CD4-positive, alpha-beta T cell (primary cell): ENCODE measurements around the gene SNX11. TPM values are rescaled to one million over a fixed set of nuclear protein-coding genes. Genes with fewer than 3 reads are reported as not detected.

Experiments used
- ATAC-seq: fragments of 200-7000 bp; cut with Tn5 transposase; one replicate; pipeline ENCODE4 v1.10.0; 2022; ENCODE audit warnings: mild to moderate bottlenecking; ENCODE audit not compliant: poor library complexity
- CTCF ChIA-PET: fragments of 350-600 bp; sonication (Branson Sonifier 250); formaldehyde crosslinking; loops from one replicate; lab custom pipeline; 2021; ENCODE audit warnings: antibody characterized with exemption, inconsistent platforms; lab: Charles Lee
- POLR2A ChIA-PET: fragments of 350-600 bp; sonication (Branson Sonifier 250); formaldehyde crosslinking; loops from one replicate; lab custom pipeline; 2021; ENCODE audit warnings: antibody characterized with exemption, inconsistent platforms; lab: Charles Lee
- DNase-seq, 14 experiments: peaks; one replicate each; pipeline ENCODE4 v3.0.0-alpha.2; 2013 to 2020; ENCODE audit warnings: mixed read lengths in 2 of 14
- H3K27ac ChIP-seq, 2 donors: one replicate each; pipeline versions ENCODE4 v1.5.1 to v1.7.0; 2013; ENCODE audit warnings: low read length in 2 of 2, low read depth in 1 of 2, mild to moderate bottlenecking in 1 of 2
- H3K27me3 ChIP-seq, 2 experiments: 1 replicate in 1 of 2; 2 replicates in 1 of 2; pipeline versions ENCODE4 v1.6.1 to v1.7.0; 2013; ENCODE audit warnings: low read length in 2 of 2, control low read depth in 1 of 2, mild to moderate bottlenecking in 1 of 2, moderate library complexity in 1 of 2; ENCODE audit not compliant: insufficient read depth in 2 of 2, control insufficient read depth in 1 of 2
- H3K36me3 ChIP-seq: one replicate; pipeline ENCODE4 v1.6.1; 2013; ENCODE audit warnings: low read length, control low read depth; ENCODE audit not compliant: insufficient read depth
- H3K4me1 ChIP-seq: one replicate; pipeline ENCODE4 v1.6.1; 2013; ENCODE audit warnings: low read length, control low read depth; ENCODE audit not compliant: insufficient read depth
- H3K4me3 ChIP-seq: one replicate; pipeline ENCODE4 v1.5.1; 2013; ENCODE audit warnings: mild to moderate bottlenecking, low read length, moderate library complexity
- H3K9me3 ChIP-seq, 2 experiments: 1 replicate in 1 of 2; 2 replicates in 1 of 2; pipeline versions ENCODE4 v1.6.1 to v1.7.0; 2013; ENCODE audit warnings: low read length in 2 of 2, mild to moderate bottlenecking in 2 of 2, control low read depth in 1 of 2, moderate library complexity in 1 of 2; ENCODE audit not compliant: control insufficient read depth in 1 of 2, insufficient read depth in 1 of 2
- H3K27ac Mint-ChIP-seq: one replicate; pipeline ENCODE4 v1.8.0; 2020; ENCODE audit warnings: mixed read lengths
- H3K27me3 Mint-ChIP-seq: one replicate; pipeline ENCODE4 v1.8.0; 2021; ENCODE audit warnings: mixed read lengths
- H3K36me3 Mint-ChIP-seq: one replicate; pipeline ENCODE4 v1.8.0; 2021; ENCODE audit warnings: low read depth, mixed read lengths
- H3K4me1 Mint-ChIP-seq: one replicate; pipeline ENCODE4 v1.8.0; 2021; ENCODE audit warnings: low read depth, mixed read lengths
- H3K4me3 Mint-ChIP-seq: one replicate; pipeline ENCODE4 v1.8.0; 2020; ENCODE audit warnings: mild to moderate bottlenecking, mixed read lengths
- H3K9me3 Mint-ChIP-seq: one replicate; pipeline ENCODE4 v1.8.0; 2020; ENCODE audit warnings: mixed read lengths
- intact Hi-C, 2 experiments: fragments of 100-400 bp; cut with DNase I in 1 of 2; cut with micrococcal nuclease in 1 of 2; formaldehyde crosslinking; loops; one replicate each; pipeline versions ENCODE4 v1.15.1 to v1.9.0; 2023 to 2025; cut with DNase I, micrococcal nuclease
- total RNA-seq, 174 experiments: library from RNA in 2 of 174; stranded (reverse) in 2 of 174; gene quantifications; one replicate each; pipeline ENCODE4 v1.2.3 and lab custom pipeline; 2021 to 2026
- TF ChIP-seq, protein P1 (sequence below): fragments of 200-600 bp; IDR thresholded peaks from one replicate; pipeline ENCODE4 v1.8.0; 2022; ENCODE audit warnings: antibody characterized with exemption, mild to moderate bottlenecking

Gene SNX11
- total RNA-seq, 2 experiments from 2014 or later, result 6.8 to 8.7 TPM

GRCh38 chr17:48123111-48123510 lies 15.5 kb downstream of the SNX11 start:
- DNase-seq, result no peak
- Histone ChIP-seq H3K27ac (no peak overlapping the region), H3K27me3 (no peaks in the 10 kb centered on the region), H3K36me3 (peaks cover 46% of the 10 kb centered on the region), H3K9me3 (no peaks in the 10 kb centered on the region), H3K4me1 (no peaks in the 10 kb centered on the region), H3K4me3 (no peak overlapping the region)
- peaks cover 52% of the 10 kb centered on the region for H3K36me3 Mint-ChIP-seq
- no peak overlapping the region for H3K4me3 Mint-ChIP-seq
- intact Hi-C loops, result no loop called here
- TF ChIP-seq, protein P1, sequence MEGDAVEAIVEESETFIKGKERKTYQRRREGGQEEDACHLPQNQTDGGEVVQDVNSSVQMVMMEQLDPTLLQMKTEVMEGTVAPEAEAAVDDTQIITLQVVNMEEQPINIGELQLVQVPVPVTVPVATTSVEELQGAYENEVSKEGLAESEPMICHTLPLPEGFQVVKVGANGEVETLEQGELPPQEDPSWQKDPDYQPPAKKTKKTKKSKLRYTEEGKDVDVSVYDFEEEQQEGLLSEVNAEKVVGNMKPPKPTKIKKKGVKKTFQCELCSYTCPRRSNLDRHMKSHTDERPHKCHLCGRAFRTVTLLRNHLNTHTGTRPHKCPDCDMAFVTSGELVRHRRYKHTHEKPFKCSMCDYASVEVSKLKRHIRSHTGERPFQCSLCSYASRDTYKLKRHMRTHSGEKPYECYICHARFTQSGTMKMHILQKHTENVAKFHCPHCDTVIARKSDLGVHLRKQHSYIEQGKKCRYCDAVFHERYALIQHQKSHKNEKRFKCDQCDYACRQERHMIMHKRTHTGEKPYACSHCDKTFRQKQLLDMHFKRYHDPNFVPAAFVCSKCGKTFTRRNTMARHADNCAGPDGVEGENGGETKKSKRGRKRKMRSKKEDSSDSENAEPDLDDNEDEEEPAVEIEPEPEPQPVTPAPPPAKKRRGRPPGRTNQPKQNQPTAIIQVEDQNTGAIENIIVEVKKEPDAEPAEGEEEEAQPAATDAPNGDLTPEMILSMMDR, result no peak
- CTCF ChIA-PET, result no interaction called here
- POLR2A ChIA-PET, result interaction anchor here (1.0 to 1.9 kb wide), 3 partner anchors 10 to 22 kb away, joined by 3 to 12 read pairs (median 3); partner anchors contain the start of gene SNX11
- H3K27ac Mint-ChIP-seq, result no peak overlapping the region
- H3K9me3 Mint-ChIP-seq, result no peaks in the 10 kb centered on the region
- no peak for ATAC-seq
- H3K4me1 Mint-ChIP-seq, result no peaks in the 10 kb centered on the region
- no peaks in the 10 kb centered on the region for H3K27me3 Mint-ChIP-seq

DNA sequence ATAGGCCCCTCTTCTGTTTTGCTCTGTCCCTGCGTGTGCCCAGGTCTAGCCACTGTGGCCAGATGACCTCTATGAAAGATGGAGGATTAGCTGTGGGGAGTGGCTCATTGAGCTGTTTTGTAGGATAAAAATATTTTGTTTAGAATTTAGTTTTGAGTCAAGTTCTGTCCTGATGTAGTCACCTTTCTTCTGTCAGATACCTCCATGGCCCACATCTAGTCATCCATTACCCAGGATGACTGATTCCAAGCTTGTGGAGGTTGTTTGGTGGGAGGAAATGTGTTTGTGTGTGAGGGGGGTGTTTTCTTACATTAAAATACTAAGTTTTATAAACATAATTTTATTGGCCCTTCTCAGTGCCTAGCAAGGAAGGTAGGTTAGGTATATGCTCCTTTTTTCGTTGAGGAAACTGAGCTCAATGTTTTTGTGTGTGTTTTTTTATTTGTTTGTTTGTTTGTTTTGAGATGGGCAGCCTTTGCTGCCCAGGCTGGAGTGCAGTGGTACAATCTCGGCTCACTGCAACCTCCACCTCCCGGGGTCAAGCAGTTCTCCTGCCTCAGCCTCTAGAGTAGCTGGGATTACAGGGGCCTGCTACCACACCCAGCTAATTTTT lies 16.3 kb downstream of the SNX11 start:
- Histone ChIP-seq H3K4me1 (no peaks in the 10 kb centered on the region), H3K36me3 (peaks cover 38% of the 10 kb centered on the region), H3K27ac (no peak overlapping the region), H3K27me3 (no peaks in the 10 kb centered on the region), H3K4me3 (no peak overlapping the region), H3K9me3 (no peaks in the 10 kb centered on the region)
- no peaks in the 10 kb centered on the region for H3K9me3 Mint-ChIP-seq
- no peak overlapping the region for H3K4me3 Mint-ChIP-seq
- DNase-seq (no peak), ATAC-seq (no peak)
- TF ChIP-seq, protein P1, result no peak
- H3K27me3 Mint-ChIP-seq, result no peaks in the 10 kb centered on the region
- no peak overlapping the region for H3K27ac Mint-ChIP-seq
- intact Hi-C loops, result no loop called here
- ChIA-PET CTCF (interaction anchor here (0.5 to 1.2 kb wide), 2 partner anchors 33 to 44 kb away, joined by 3 read pairs; no protein-coding TSS in a partner anchor), POLR2A (interaction anchor here (0.6 to 1.9 kb wide), 3 partner anchors 10 to 735 kb away, joined by 3 to 12 read pairs (median 3); partner anchors contain the start of gene SNX11)
- H3K4me1 Mint-ChIP-seq, result no peaks in the 10 kb centered on the region
- H3K36me3 Mint-ChIP-seq, result peaks cover 47% of the 10 kb centered on the region

DNA sequence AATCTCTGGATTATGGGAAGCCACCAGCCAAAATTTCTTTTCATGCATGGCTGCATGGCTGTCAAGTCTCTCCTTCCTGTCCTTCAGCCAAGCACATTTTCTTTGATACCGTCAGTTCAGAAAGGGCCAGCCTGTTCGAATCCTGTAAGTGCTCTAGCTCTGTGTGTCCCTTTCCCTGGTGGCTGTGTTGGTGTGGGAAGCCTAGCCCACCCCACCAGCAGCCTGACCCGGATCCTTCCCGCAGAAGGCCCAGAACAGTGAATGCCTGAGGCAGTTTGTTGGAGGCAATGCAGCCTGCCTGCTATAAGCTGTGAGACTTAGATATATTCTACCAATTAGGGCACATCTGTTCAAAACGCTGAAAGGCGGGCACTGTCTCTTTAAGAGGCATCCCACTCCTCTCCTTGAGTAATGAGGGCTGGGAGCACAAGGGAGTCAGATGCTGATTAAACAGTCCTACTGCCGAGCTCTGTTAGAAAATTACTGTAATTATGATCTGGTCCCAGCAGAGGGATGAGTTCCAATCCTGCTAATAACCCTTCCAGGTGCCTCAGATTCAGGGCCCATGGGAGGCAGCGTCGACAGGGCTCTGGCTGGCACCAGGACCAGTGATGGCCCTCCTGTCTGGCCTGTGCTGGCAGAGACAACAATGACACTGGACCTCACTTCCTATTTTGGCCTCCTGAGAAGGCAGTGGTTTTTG lies 18.4 kb downstream of the SNX11 start:
- Mint-ChIP-seq H3K27ac (no peak overlapping the region), H3K4me3 (no peak overlapping the region), H3K36me3 (peaks cover 32% of the 10 kb centered on the region), H3K9me3 (no peaks in the 10 kb centered on the region), H3K27me3 (no peaks in the 10 kb centered on the region), H3K4me1 (no peaks in the 10 kb centered on the region)
- DNase-seq (no peak), ATAC-seq (no peak)
- CTCF ChIA-PET, result interaction anchor here (0.6 kb wide), 1 partner anchor 12 kb away, joined by 3 read pairs; no protein-coding TSS in a partner anchor
- Histone ChIP-seq H3K27ac (no peak overlapping the region), H3K36me3 (peaks cover 31% of the 10 kb centered on the region), H3K27me3 (no peaks in the 10 kb centered on the region), H3K4me1 (no peaks in the 10 kb centered on the region), H3K4me3 (no peak overlapping the region), H3K9me3 (no peaks in the 10 kb centered on the region)
- intact Hi-C loops, result no loop called here
- POLR2A ChIA-PET, result interaction anchor here (0.8 kb wide), 1 partner anchor 18 kb away, joined by 3 read pairs; no protein-coding TSS in a partner anchor
- TF ChIP-seq, protein P1, result no peak
